PC-3 (cell line): ENCODE data around the gene ENO1. TPM values are rescaled to one million over a fixed set of nuclear protein-coding genes. Genes with fewer than 3 reads are reported as not detected.
"Not testable (repeated sequence)": the region's sequence is repeated elsewhere in the genome, so short reads cannot be mapped to it uniquely, and the experiment has no call there.

Experiments
- ATAC-seq: fragments of 200-7000 bp; cut with Tn5 transposase; 2 replicates; pipeline ENCODE4 v1.9.1; 2020; ENCODE audit warnings: mild to moderate bottlenecking, moderate library complexity
- BruUV-seq: library from RNA; stranded (reverse); fragments of 400-500 nt; replicated peaks from 2 replicates; lab custom pipeline; 2021; lab: Mats Ljungman, UMichigan
- CTCF ChIA-PET: fragments of 300-600 bp; sonication (Branson Sonifier 250); formaldehyde crosslinking; loops from one replicate; lab custom pipeline; 2022; ENCODE audit warnings: antibody characterized with exemption; lab: Charles Lee
- POLR2A ChIA-PET: fragments of 300-600 bp; sonication (Branson Sonifier 250); formaldehyde crosslinking; loops from one replicate; lab custom pipeline; 2022; ENCODE audit warnings: antibody characterized with exemption; ENCODE audit not compliant: unreplicated experiment; lab: Charles Lee
- DNase-seq: peaks from one replicate; pipeline ENCODE4 v3.0.0-alpha.2; 2015
- H2AFZ ChIP-seq: fragments of 300-600 bp; sonication (generic); 2 replicates; pipeline ENCODE4 v1.6.0; 2016; ENCODE audit warnings: antibody characterized with exemption, low read length
- H3F3A ChIP-seq: fragments of 300-600 bp; sonication (generic); one replicate; pipeline ENCODE4 v1.6.0; 2017; ENCODE audit warnings: antibody characterized with exemption, low read length, control low read depth, mild to moderate bottlenecking; ENCODE audit not compliant: unreplicated experiment
- H3K27ac ChIP-seq: fragments of 300-600 bp; sonication (generic); 2 replicates; pipeline ENCODE4 v1.5.1; 2016; ENCODE audit warnings: mild to moderate bottlenecking, low read length
- H3K27me3 ChIP-seq: fragments of 300-600 bp; sonication (generic); 2 replicates; pipeline ENCODE4 v1.6.1; 2016; ENCODE audit warnings: low read length, mixed read lengths
- H3K36me3 ChIP-seq: fragments of 300-600 bp; sonication (generic); 2 replicates; pipeline ENCODE4 v1.6.1; 2016; ENCODE audit warnings: low read depth, mixed run types, low read length, mixed read lengths
- H3K4me1 ChIP-seq: fragments of 300-600 bp; sonication (generic); 2 replicates; pipeline ENCODE4 v1.5.1; 2016; ENCODE audit warnings: low read length; ENCODE audit not compliant: insufficient read depth
- H3K4me2 ChIP-seq: fragments of 300-600 bp; sonication (generic); 2 replicates; pipeline ENCODE4 v1.6.0; 2016; ENCODE audit warnings: low read length
- H3K4me3 ChIP-seq: fragments of 300-600 bp; sonication (generic); 2 replicates; pipeline ENCODE4 v1.5.1; 2016; ENCODE audit warnings: mild to moderate bottlenecking, low read length, mixed read lengths
- H3K79me2 ChIP-seq: fragments of 300-600 bp; sonication (generic); 2 replicates; pipeline ENCODE4 v1.6.1; 2017; ENCODE audit warnings: low read length, mixed read lengths
- H3K9ac ChIP-seq: fragments of 300-600 bp; sonication (generic); 2 replicates; pipeline ENCODE4 v1.6.0; 2016; ENCODE audit warnings: mild to moderate bottlenecking, low read length
- H3K9me2 ChIP-seq: fragments of 300-600 bp; sonication (generic); replicated peaks from 2 replicates; pipeline ENCODE4 v1.6.1; 2016; ENCODE audit warnings: mixed run types, low read length, mixed read lengths
- H3K9me3 ChIP-seq: fragments of 300-600 bp; sonication (generic); 2 replicates; pipeline ENCODE4 v1.6.1; 2016; ENCODE audit warnings: low read length, mixed read lengths
- H4K20me1 ChIP-seq: fragments of 300-600 bp; sonication (generic); 2 replicates; pipeline ENCODE4 v1.6.1; 2016; ENCODE audit warnings: low read length, mixed read lengths
- CTCF ChIP-seq: fragments of 300-600 bp; sonication (generic); conservative IDR thresholded peaks from 2 replicates; pipeline ENCODE4 v1.5.1; 2017; ENCODE audit warnings: antibody characterized with exemption, low read depth, mild to moderate bottlenecking, low read length
- EZH2 ChIP-seq: fragments of 300-600 bp; sonication (generic); IDR thresholded peaks from one replicate; pipeline ENCODE4 v1.6.1; 2017; ENCODE audit warnings: antibody characterized with exemption, mild to moderate bottlenecking, low read length; ENCODE audit not compliant: unreplicated experiment
- EZH2phosphoT487 ChIP-seq: fragments of 300-600 bp; sonication (generic); IDR thresholded peaks from 2 replicates; pipeline ENCODE4 v1.6.1; 2018; ENCODE audit warnings: mild to moderate bottlenecking, antibody characterized with exemption, low read length, borderline replicate concordance
- intact Hi-C: fragments of 100-400 bp; cut with micrococcal nuclease; formaldehyde crosslinking; loops from 2 replicates; pipeline ENCODE4 v1.9.0; 2023
- total RNA-seq: library from RNA; depleted of rRNA; stranded (reverse); fragments of >200 nt; gene quantifications from 2 replicates; pipeline ENCODE4 v1.2.3, GENCODE V29; 2014

ENO1 gene
- total RNA-seq, 1 experiment from 2014 or later = 3,712 TPM

- DNase-seq = peak; percentile 98
- H3K27me3 ChIP-seq = no peaks in the 10 kb centered on the region
- H3F3A ChIP-seq = no peaks in the 10 kb centered on the region
- H3K4me2 ChIP-seq = peak overlapping the region; percentile 57
- H3K4me1 ChIP-seq = peaks cover 41% of the 10 kb centered on the region
- H3K4me3 ChIP-seq = no peak overlapping the region
- ChIA-PET POLR2A (no interaction called here), CTCF (interaction anchor here (0.6 kb wide), 1 partner anchor 101 kb away, joined by 4 read pairs; no protein-coding TSS in a partner anchor)
- H3K27ac ChIP-seq = peak overlapping the region; percentile 49
- peak; percentile 85 for ATAC-seq
- no peaks in the 10 kb centered on the region for H3K9me2 ChIP-seq
- no peak overlapping the region for H3K9ac ChIP-seq
- no peak overlapping the region for H2AFZ ChIP-seq
- intact Hi-C loops = loop anchor here (1.0 to 2.0 kb wide), 2 partner anchors 14 to 23 kb away; no protein-coding TSS in a partner anchor
- no peaks in the 10 kb centered on the region for H4K20me1 ChIP-seq
- TF ChIP-seq CTCF (no peak), EZH2phosphoT487 (no peak), EZH2 (no peak)
- H3K79me2 ChIP-seq = no peaks in the 10 kb centered on the region
- BruUV-seq = no TSS peak
- no peaks in the 10 kb centered on the region for H3K36me3 ChIP-seq
- H3K9me3 ChIP-seq = no peaks in the 10 kb centered on the region
Measured at GRCh38 chr1:8903908-8904650, 25.6 kb upstream of the ENO1 start.

GRCh38 chr1:8903410-8903809 lies 24.9 kb upstream of the ENO1 start:
- Histone ChIP-seq H3F3A (no peaks in the 10 kb centered on the region), H3K36me3 (no peaks in the 10 kb centered on the region), H2AFZ (no peak overlapping the region), H3K9ac (no peak overlapping the region), H3K9me3 (no peaks in the 10 kb centered on the region), H4K20me1 (no peaks in the 10 kb centered on the region), H3K4me2 (peak overlapping the region; percentile 57), H3K4me1 (peaks cover 41% of the 10 kb centered on the region), H3K79me2 (no peaks in the 10 kb centered on the region), H3K27me3 (no peaks in the 10 kb centered on the region), H3K9me2 (no peaks in the 10 kb centered on the region), H3K27ac (peak overlapping the region; percentile 49), H3K4me3 (no peak overlapping the region)
- DNase-seq (peak; percentile 37), ATAC-seq (peak; percentile 10)
- TF ChIP-seq EZH2 (no peak), EZH2phosphoT487 (no peak), CTCF (no peak)
- POLR2A ChIA-PET = no interaction called here
- CTCF ChIA-PET = interaction anchor here (0.6 kb wide), 1 partner anchor 101 kb away, joined by 4 read pairs; no protein-coding TSS in a partner anchor
- BruUV-seq = TSS peak; percentile 34
- intact Hi-C loops = no loop called here

GRCh38 chr1:8902765-8903164 lies 24.3 kb upstream of the ENO1 start:
- Histone ChIP-seq H3K9me2 (no peaks in the 10 kb centered on the region), H3K9ac (no peak overlapping the region), H3K9me3 (no peaks in the 10 kb centered on the region), H3K4me1 (peaks cover 41% of the 10 kb centered on the region), H3K27ac (no peak overlapping the region), H3K4me3 (no peak overlapping the region), H2AFZ (no peak overlapping the region), H3K79me2 (no peaks in the 10 kb centered on the region), H3K4me2 (no peak overlapping the region), H3K36me3 (no peaks in the 10 kb centered on the region), H3F3A (no peaks in the 10 kb centered on the region), H3K27me3 (no peaks in the 10 kb centered on the region), H4K20me1 (no peaks in the 10 kb centered on the region)
- intact Hi-C loops = no loop called here
- no TSS peak for BruUV-seq
- TF ChIP-seq CTCF (no peak), EZH2 (no peak), EZH2phosphoT487 (no peak)
- CTCF ChIA-PET = no interaction called here
- POLR2A ChIA-PET = no interaction called here
- DNase-seq = peak; percentile 27
- ATAC-seq = no peak

- intact Hi-C loops, H3K4me2 ChIP-seq, H4K20me1 ChIP-seq, POLR2A ChIA-PET, H3K9me3 ChIP-seq, H3K27me3 ChIP-seq, ATAC-seq, BruUV-seq, CTCF ChIA-PET, H3K36me3 ChIP-seq, H2AFZ ChIP-seq, H3K79me2 ChIP-seq, H3K9ac ChIP-seq, DNase-seq, H3K27ac ChIP-seq, H3F3A ChIP-seq, H3K4me3 ChIP-seq, H3K9me2 ChIP-seq: not testable (repeated sequence)
- H3K4me1 ChIP-seq = peaks cover 37% of the 10 kb centered on the region
Measured at GRCh38 chr1:8900684-8901083, 22.2 kb upstream of the ENO1 start.
